ENCODE results near the gene TLE4.

Gene TLE4

GRCh38 chr9:79701651-79702050 lies 129.9 kb downstream of the TLE4 start:
- H3K4me3 ChIP-seq (ENCODE audit: low read depth, low read length), result no peak overlapping the region
- TF ChIP-seq CTCF (conservative IDR thresholded peaks at IDR 0.05; ENCODE audit: low read depth, low read length), result no peak
- no peak for DNase-seq (ENCODE audit: low read depth)

GRCh38 chr9:79705704-79706103 lies 133.9 kb downstream of the TLE4 start:
- no peak overlapping the region for H3K4me3 ChIP-seq (ENCODE audit: low read depth, low read length)
- TF ChIP-seq CTCF (conservative IDR thresholded peaks at IDR 0.05; ENCODE audit: low read depth, low read length), result no peak
- DNase-seq (ENCODE audit: low read depth), result no peak

GRCh38 chr9:79706512-79706911 lies 134.7 kb downstream of the TLE4 start:
- no peak for TF ChIP-seq CTCF (conservative IDR thresholded peaks at IDR 0.05; ENCODE audit: low read depth, low read length)
- no peak for DNase-seq (ENCODE audit: low read depth)
- H3K4me3 ChIP-seq (ENCODE audit: low read depth, low read length), result no peak overlapping the region

- H3K4me3 ChIP-seq (ENCODE audit: low read depth, low read length), result no peak overlapping the region
- no peak for DNase-seq (ENCODE audit: low read depth)
- no peak for TF ChIP-seq CTCF (conservative IDR thresholded peaks at IDR 0.05; ENCODE audit: low read depth, low read length)
Measured at GRCh38 chr9:79707589-79707988, 135.8 kb downstream of the TLE4 start.

- no peak for TF ChIP-seq CTCF (conservative IDR thresholded peaks at IDR 0.05; ENCODE audit: low read depth, low read length)
- no peak for DNase-seq (ENCODE audit: low read depth)
- no peak overlapping the region for H3K4me3 ChIP-seq (ENCODE audit: low read depth, low read length)
Measured at GRCh38 chr9:79708541-79708940, 136.8 kb downstream of the TLE4 start.

- no peak overlapping the region for H3K4me3 ChIP-seq (ENCODE audit: low read depth, low read length)
- no peak for DNase-seq (ENCODE audit: low read depth)
- no peak for TF ChIP-seq CTCF (conservative IDR thresholded peaks at IDR 0.05; ENCODE audit: low read depth, low read length)
Measured at GRCh38 chr9:79709743-79710674, 138.2 kb downstream of the TLE4 start.

- no peak for TF ChIP-seq CTCF (conservative IDR thresholded peaks at IDR 0.05; ENCODE audit: low read depth, low read length)
- H3K4me3 ChIP-seq (ENCODE audit: low read depth, low read length), result no peak overlapping the region
- no peak for DNase-seq (ENCODE audit: low read depth)
Measured at GRCh38 chr9:79711874-79712273, 140.1 kb downstream of the TLE4 start.

Measured in choroid plexus epithelial cell (primary cell).